MM.1S (cell line): ENCODE measurements around the gene PCNA.
A peak's percentile ranks its signal among the peaks of the same experiment; 100 is the strongest.

Experiments used
- DNase-seq: peaks from one replicate; pipeline ENCODE4 v3.0.0-alpha.2; 2015
- H2AFZ ChIP-seq: fragments of 300-600 bp; sonication (generic); 2 replicates; pipeline ENCODE4 v1.6.0; 2016; ENCODE audit warnings: antibody characterized with exemption, low read length
- H3F3A ChIP-seq: fragments of 300-600 bp; sonication (generic); 2 replicates; pipeline ENCODE4 v1.6.1; 2016; ENCODE audit warnings: mild to moderate bottlenecking, antibody characterized with exemption, low read length, moderate library complexity, mixed read lengths; ENCODE audit not compliant: insufficient read depth
- H3K27ac ChIP-seq: fragments of 300-600 bp; sonication (generic); 2 replicates; pipeline ENCODE4 v1.5.1; 2016; ENCODE audit warnings: mild to moderate bottlenecking, low read length
- H3K27me3 ChIP-seq: fragments of 300-600 bp; sonication (generic); replicated peaks from 2 replicates; pipeline ENCODE4 v1.6.0; 2016; ENCODE audit warnings: low read length; ENCODE audit not compliant: insufficient read depth
- H3K36me3 ChIP-seq: fragments of 300-600 bp; sonication (generic); replicated peaks from 2 replicates; pipeline ENCODE4 v1.6.1; 2016; ENCODE audit warnings: mild to moderate bottlenecking, low read length, mixed read lengths; ENCODE audit not compliant: insufficient read depth
- H3K4me1 ChIP-seq: fragments of 300-600 bp; sonication (generic); 2 replicates; pipeline ENCODE4 v1.6.1; 2016; ENCODE audit warnings: low read length, mixed read lengths
- H3K4me2 ChIP-seq: fragments of 300-600 bp; sonication (generic); 2 replicates; pipeline ENCODE4 v1.6.0; 2016; ENCODE audit warnings: low read depth, low read length
- H3K4me3 ChIP-seq: fragments of 300-600 bp; sonication (generic); 2 replicates; pipeline ENCODE4 v1.5.1; 2016; ENCODE audit warnings: low read length, mixed read lengths
- H3K79me2 ChIP-seq: fragments of 300-600 bp; sonication (generic); 2 replicates; pipeline ENCODE4 v1.6.1; 2016; ENCODE audit warnings: mixed run types, low read length, mixed read lengths
- H3K9ac ChIP-seq: fragments of 300-600 bp; sonication (generic); 2 replicates; pipeline ENCODE4 v1.6.1; 2016; ENCODE audit warnings: low read length, mixed read lengths
- H3K9me2 ChIP-seq: fragments of 300-600 bp; sonication (generic); replicated peaks from 2 replicates; pipeline ENCODE4 v1.6.1; 2016; ENCODE audit warnings: mild to moderate bottlenecking, low read length, mixed read lengths; ENCODE audit not compliant: insufficient read depth
- H3K9me3 ChIP-seq: fragments of 300-600 bp; sonication (generic); replicated peaks from 2 replicates; pipeline ENCODE4 v1.6.1; 2016; ENCODE audit warnings: mild to moderate bottlenecking, low read length, mixed read lengths; ENCODE audit not compliant: insufficient read depth
- H4K20me1 ChIP-seq: fragments of 300-600 bp; sonication (generic); 2 replicates; pipeline ENCODE4 v1.6.1; 2016; ENCODE audit warnings: mild to moderate bottlenecking, low read length, moderate library complexity, mixed read lengths; ENCODE audit not compliant: insufficient read depth
- CTCF ChIP-seq: fragments of 300-600 bp; sonication (generic); IDR thresholded peaks from 2 replicates; pipeline ENCODE4 v1.5.1; 2016; ENCODE audit warnings: antibody characterized with exemption, low read length, mixed read lengths
- EZH2 ChIP-seq: fragments of 300-600 bp; sonication (generic); optimal IDR thresholded peaks from 2 replicates; pipeline ENCODE3; 2017; ENCODE audit warnings: low read depth, mild to moderate bottlenecking, antibody characterized with exemption, low read length, mixed read lengths
- EZH2phosphoT487 ChIP-seq: fragments of 300-600 bp; sonication (generic); IDR thresholded peaks from 2 replicates; pipeline ENCODE4 v1.6.1; 2018; ENCODE audit warnings: antibody characterized with exemption, low read length

PCNA gene

DNA sequence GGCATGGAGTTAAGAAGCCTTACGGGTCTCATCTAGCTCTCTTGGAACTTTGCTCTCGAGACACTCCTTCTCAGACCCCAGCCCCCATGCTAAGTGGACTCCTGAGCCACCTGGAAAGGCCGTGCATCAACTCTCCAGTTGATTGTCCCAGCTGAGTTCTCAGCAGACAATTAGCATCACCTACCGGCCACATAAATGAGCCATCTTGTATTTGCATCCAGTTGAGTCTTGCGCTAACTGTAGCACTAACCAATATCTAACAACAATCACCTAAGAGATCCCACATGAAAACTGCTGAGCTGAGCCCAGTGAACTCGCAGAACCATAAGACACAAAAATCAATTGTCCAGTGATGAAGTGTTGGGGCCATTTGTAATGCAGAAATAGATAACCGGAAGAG is 49.7 kb downstream of the PCNA start:
- Histone ChIP-seq H3K4me1 (peaks cover 35% of the 10 kb centered on the region), H3K27me3 (no peaks in the 10 kb centered on the region), H3F3A (peaks cover 13% of the 10 kb centered on the region), H3K9me3 (no peaks in the 10 kb centered on the region), H3K4me3 (no peak overlapping the region), H3K4me2 (no peak overlapping the region), H3K27ac (no peak overlapping the region), H3K36me3 (no peaks in the 10 kb centered on the region), H3K9me2 (no peaks in the 10 kb centered on the region), H3K79me2 (no peaks in the 10 kb centered on the region), H2AFZ (no peak overlapping the region), H3K9ac (no peak overlapping the region), H4K20me1 (no peaks in the 10 kb centered on the region)
- DNase-seq = no peak
- TF ChIP-seq EZH2phosphoT487 (no peak), CTCF (no peak), EZH2 (no peak)

DNA sequence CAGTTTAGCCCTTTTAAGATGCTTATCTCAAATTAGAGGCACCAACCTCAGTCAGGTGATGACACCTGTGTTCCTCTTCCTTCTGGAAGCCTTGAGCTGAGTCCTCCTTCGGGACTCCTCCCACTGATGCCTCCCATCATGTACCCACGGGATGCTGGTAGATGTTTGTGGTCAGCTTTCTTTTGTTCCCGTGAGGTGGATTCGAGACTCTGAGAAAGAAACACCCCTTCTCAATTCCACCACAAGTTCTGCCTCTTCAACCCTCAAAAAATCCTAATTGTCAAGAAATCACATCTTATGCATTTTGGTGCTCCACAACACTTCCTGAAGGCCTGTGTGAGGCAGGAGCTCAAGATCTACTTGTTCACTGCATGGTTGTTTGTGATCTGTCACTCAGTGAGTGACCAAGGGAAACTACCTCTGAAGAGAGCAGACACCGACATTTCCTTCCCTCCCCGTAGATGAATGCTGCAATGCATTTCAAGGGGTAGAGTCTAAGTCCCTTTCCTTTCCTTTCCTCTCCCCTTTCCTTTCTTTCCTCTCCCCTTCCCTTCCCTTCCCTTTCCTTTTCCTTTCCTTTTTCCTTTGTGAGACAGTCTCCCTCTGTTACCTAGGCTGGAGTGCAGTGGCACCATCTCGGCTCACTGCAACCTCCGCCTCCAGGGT is 50.5 kb downstream of the PCNA start:
- Histone ChIP-seq H3K4me3 (no peak overlapping the region; the same call in 1 of the 2 replicates), H3K4me1 (peaks cover 33% of the 10 kb centered on the region), H3K9ac (no peak overlapping the region), H3K9me2 (no peaks in the 10 kb centered on the region), H2AFZ (peak overlapping the region; percentile 29; the same call in 1 of the 2 replicates), H3K27ac (peak overlapping the region; percentile 42; the same call in 1 of the 2 replicates), H3K4me2 (peak overlapping the region; percentile 65; the same call in 1 of the 2 replicates), H3K9me3 (no peaks in the 10 kb centered on the region), H3K27me3 (no peaks in the 10 kb centered on the region), H3K36me3 (no peaks in the 10 kb centered on the region), H3K79me2 (no peaks in the 10 kb centered on the region), H3F3A (peaks cover 13% of the 10 kb centered on the region), H4K20me1 (no peaks in the 10 kb centered on the region)
- TF ChIP-seq EZH2 (no peak), EZH2phosphoT487 (no peak), CTCF (no peak)
- DNase-seq = peak; percentile 67

DNA sequence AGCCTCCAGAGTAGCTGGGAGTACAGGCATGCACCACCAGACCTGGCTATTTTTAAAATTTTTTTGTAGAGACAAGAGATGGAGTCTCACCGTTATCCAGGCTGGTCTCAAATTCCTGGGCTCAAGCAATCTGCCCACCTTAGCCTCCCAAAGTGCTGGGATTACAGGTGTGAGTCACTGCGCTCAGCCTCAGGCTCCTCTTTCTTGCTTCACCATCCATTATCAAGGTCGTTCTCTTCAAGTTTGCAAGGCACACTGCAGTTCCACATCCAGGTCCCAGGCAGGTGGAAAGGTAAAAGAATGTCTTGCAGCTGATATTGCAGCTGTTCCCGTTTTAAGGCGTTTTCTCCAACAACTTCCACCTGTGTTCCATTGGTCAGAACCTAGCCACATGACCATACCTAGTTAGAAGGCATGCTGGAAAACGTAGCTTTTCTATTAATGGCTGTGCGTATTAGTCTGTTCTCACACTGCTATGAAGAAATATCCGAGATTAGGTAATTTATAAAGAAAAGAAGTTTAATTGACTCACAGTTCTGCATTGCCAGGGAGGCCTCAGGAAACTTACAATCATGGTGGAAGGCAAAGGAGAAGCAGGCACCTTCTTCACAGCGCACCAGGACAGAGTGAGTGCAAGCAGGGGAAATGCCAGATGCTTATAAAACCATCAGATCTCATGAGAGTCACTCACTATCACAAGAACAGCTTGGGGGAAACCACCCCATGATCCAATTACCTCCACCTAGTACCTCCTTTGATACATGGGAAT is 51.7 kb downstream of the PCNA start:
- no peaks in the 10 kb centered on the region for H3K36me3 ChIP-seq
- H3K27ac ChIP-seq = no peak overlapping the region
- H3K9me3 ChIP-seq = no peaks in the 10 kb centered on the region
- no peaks in the 10 kb centered on the region for H3K27me3 ChIP-seq
- peaks cover 25% of the 10 kb centered on the region for H3K4me1 ChIP-seq
- peaks cover 13% of the 10 kb centered on the region for H3F3A ChIP-seq
- DNase-seq = no peak
- no peaks in the 10 kb centered on the region for H4K20me1 ChIP-seq
- H3K4me2 ChIP-seq = peak overlapping the region; percentile 65; the same call in 1 of the 2 replicates
- H3K4me3 ChIP-seq = no peak overlapping the region
- no peaks in the 10 kb centered on the region for H3K9me2 ChIP-seq
- no peak overlapping the region for H3K9ac ChIP-seq
- TF ChIP-seq CTCF (no peak), EZH2 (no peak), EZH2phosphoT487 (no peak)
- H3K79me2 ChIP-seq = no peaks in the 10 kb centered on the region
- H2AFZ ChIP-seq = 0 out of 2 replicates have a peak overlapping the region, but pooled peaks have one; percentile 29
